Measurements from ENCODE around the gene GLCE.

GLCE gene

GRCh38 chr15:69118089-69118488 lies 42.3 kb upstream of the GLCE start:
- H3K27ac Mint-ChIP-seq = no peak overlapping the region
- DNase-seq = no peak
- peaks cover 52% of the 10 kb centered on the region for H3K4me1 Mint-ChIP-seq
- no peak overlapping the region for H3K4me3 Mint-ChIP-seq
- no peaks in the 10 kb centered on the region for H3K9me3 Mint-ChIP-seq
- H3K27me3 Mint-ChIP-seq (ENCODE audit: low read depth, poor library complexity) = peaks cover 26% of the 10 kb centered on the region
- no peak for TF ChIP-seq CTCF (IDR thresholded peaks at IDR 0.05)
- H3K36me3 Mint-ChIP-seq (ENCODE audit: low read depth) = no peaks in the 10 kb centered on the region

GRCh38 chr15:69119001-69119400 lies 41.4 kb upstream of the GLCE start:
- Mint-ChIP-seq H3K4me3 (no peak overlapping the region), H3K27me3 (ENCODE audit: low read depth, poor library complexity) (peaks cover 29% of the 10 kb centered on the region), H3K9me3 (no peaks in the 10 kb centered on the region), H3K4me1 (peaks cover 50% of the 10 kb centered on the region), H3K36me3 (ENCODE audit: low read depth) (no peaks in the 10 kb centered on the region), H3K27ac (no peak overlapping the region)
- no peak for DNase-seq
- TF ChIP-seq CTCF (IDR thresholded peaks at IDR 0.05) = no peak

- Mint-ChIP-seq H3K27me3 (ENCODE audit: low read depth, poor library complexity) (peaks cover 24% of the 10 kb centered on the region), H3K4me1 (peaks cover 42% of the 10 kb centered on the region), H3K27ac (no peak overlapping the region), H3K4me3 (no peak overlapping the region), H3K36me3 (ENCODE audit: low read depth) (no peaks in the 10 kb centered on the region), H3K9me3 (no peaks in the 10 kb centered on the region)
- no peak for TF ChIP-seq CTCF (IDR thresholded peaks at IDR 0.05)
- no peak for DNase-seq
These were observed 40.6 kb upstream of the GLCE start for GRCh38 chr15:69119683-69120395.

- peaks cover 48% of the 10 kb centered on the region for H3K4me1 Mint-ChIP-seq
- DNase-seq = no peak
- H3K4me3 Mint-ChIP-seq = no peak overlapping the region
- H3K27me3 Mint-ChIP-seq (ENCODE audit: low read depth, poor library complexity) = peaks cover 22% of the 10 kb centered on the region
- no peak overlapping the region for H3K27ac Mint-ChIP-seq
- no peaks in the 10 kb centered on the region for H3K9me3 Mint-ChIP-seq
- TF ChIP-seq CTCF (IDR thresholded peaks at IDR 0.05) = no peak
- no peaks in the 10 kb centered on the region for H3K36me3 Mint-ChIP-seq (ENCODE audit: low read depth)
These were observed 39.7 kb upstream of the GLCE start for GRCh38 chr15:69120732-69121131.

GRCh38 chr15:69121198-69121828 lies 39.1 kb upstream of the GLCE start:
- TF ChIP-seq CTCF (IDR thresholded peaks at IDR 0.05) = no peak
- Mint-ChIP-seq H3K4me3 (no peak overlapping the region), H3K9me3 (no peaks in the 10 kb centered on the region), H3K36me3 (ENCODE audit: low read depth) (no peaks in the 10 kb centered on the region), H3K4me1 (peaks cover 51% of the 10 kb centered on the region), H3K27ac (no peak overlapping the region), H3K27me3 (ENCODE audit: low read depth, poor library complexity) (peaks cover 18% of the 10 kb centered on the region)
- no peak for DNase-seq

- Mint-ChIP-seq H3K9me3 (no peaks in the 10 kb centered on the region), H3K27ac (no peak overlapping the region), H3K36me3 (ENCODE audit: low read depth) (no peaks in the 10 kb centered on the region), H3K4me1 (peaks cover 17% of the 10 kb centered on the region), H3K4me3 (no peak overlapping the region), H3K27me3 (ENCODE audit: low read depth, poor library complexity) (peaks cover 10% of the 10 kb centered on the region)
- TF ChIP-seq CTCF (IDR thresholded peaks at IDR 0.05) = no peak
- no peak for DNase-seq
These were observed 35.2 kb upstream of the GLCE start for GRCh38 chr15:69125236-69125635.
